AG04449 (cell line): ENCODE results near the gene INPP5E.

Experiments
- CTCF ChIA-PET: fragments of 350-600 bp; formaldehyde crosslinking; extraction: SDS; loops from one replicate; lab custom pipeline; 2021; ENCODE audit warnings: antibody characterized with exemption; lab: Yijun Ruan, JAX
- POLR2A ChIA-PET: fragments of 400-600, 350-600 bp; formaldehyde crosslinking; extraction: SDS; loops from one replicate; lab custom pipeline; 2020; ENCODE audit warnings: antibody characterized with exemption, inconsistent platforms; lab: Yijun Ruan, JAX
- DNase-seq: peaks from one replicate; pipeline ENCODE4 v3.0.0-alpha.2; 2010; ENCODE audit warnings: low read depth, low spot score
- H3K4me3 ChIP-seq: 2 replicates; pipeline ENCODE4 v1.5.1; 2011; ENCODE audit warnings: low read depth, mild to moderate bottlenecking, control low read depth, low read length
- CTCF ChIP-seq: IDR thresholded peaks from one replicate; pipeline ENCODE4 v1.5.1; 2011; ENCODE audit warnings: mild to moderate bottlenecking, moderate library complexity, low read length, control low read depth, inconsistent platforms; ENCODE audit not compliant: insufficient read depth; ENCODE audit errors: missing control alignments

INPP5E gene

GRCh38 chr9:136437839-136438547 lies 1.7 kb downstream of the INPP5E start:
- CTCF ChIA-PET, result interaction anchor here (1.0 to 4.2 kb wide), 8 partner anchors 9 to 125 kb away, joined by 3 to 13 read pairs (median 4); no protein-coding TSS in a partner anchor
- no peak for DNase-seq
- POLR2A ChIA-PET, result interaction anchor here (0.5 kb wide), 1 partner anchor 15 kb away, joined by 3 read pairs; no protein-coding TSS in a partner anchor
- TF ChIP-seq CTCF, result no peak
- H3K4me3 ChIP-seq, result peak overlapping the region; percentile 72

- DNase-seq, result no peak
- TF ChIP-seq CTCF, result no peak
- POLR2A ChIA-PET, result no interaction called here
- peak overlapping the region; percentile 72 for H3K4me3 ChIP-seq
- CTCF ChIA-PET, result interaction anchor here (1.0 to 4.2 kb wide), 2 partner anchors 11 to 124 kb away, joined by 3 to 13 read pairs; no protein-coding TSS in a partner anchor
Measured at GRCh38 chr9:136437430-136437829, 2.2 kb downstream of the INPP5E start.

- POLR2A ChIA-PET, result interaction anchor here (0.6 to 0.7 kb wide), 2 partner anchors 12 to 28 kb away, joined by 3 read pairs; no protein-coding TSS in a partner anchor
- no peak for DNase-seq
- CTCF ChIA-PET, result interaction anchor here (0.9 to 4.2 kb wide), 3 partner anchors 10 to 36 kb away, joined by 3 to 13 read pairs (median 3); no protein-coding TSS in a partner anchor
- H3K4me3 ChIP-seq, result no peak overlapping the region
- no peak for TF ChIP-seq CTCF
Measured at GRCh38 chr9:136436055-136436634, 3.5 kb downstream of the INPP5E start.

GRCh38 chr9:136434580-136435169 lies 5.0 kb downstream of the INPP5E start:
- no peak for TF ChIP-seq CTCF
- no peak for DNase-seq
- ChIA-PET POLR2A (interaction anchor here (1.0 kb wide), 1 partner anchor 17 kb away, joined by 3 read pairs; no protein-coding TSS in a partner anchor), CTCF (interaction anchor here (1.9 kb wide), 1 partner anchor 10 kb away, joined by 10 read pairs; no protein-coding TSS in a partner anchor)
- H3K4me3 ChIP-seq, result no peak overlapping the region

GRCh38 chr9:136433849-136434579 lies 5.6 kb downstream of the INPP5E start:
- no peak overlapping the region for H3K4me3 ChIP-seq
- no peak for DNase-seq
- no peak for TF ChIP-seq CTCF
- POLR2A ChIA-PET, result interaction anchor here (1.0 kb wide), 1 partner anchor 16 kb away, joined by 3 read pairs; no protein-coding TSS in a partner anchor
- CTCF ChIA-PET, result interaction anchor here (1.1 to 1.9 kb wide), 3 partner anchors 8 to 23 kb away, joined by 3 to 10 read pairs (median 4); partner anchors contain the start of genes ENTR1 and PMPCA
